ENCODE data around the gene SRRD.

The SRRD gene

GRCh38 chr22:26481694-26482093, 2.0 kb upstream of the SRRD start:
- no peaks in the 10 kb centered on the region; the same call in 1 of the 2 replicates for H3K9me3 ChIP-seq
- H3K36me3 ChIP-seq (replicated peaks) = peaks cover 35% of the 10 kb centered on the region
- in situ Hi-C loops (cut with MboI; ENCODE audit: low sequenced_read_pairs) = no loop called here
- no peak overlapping the region for H3K4me3 ChIP-seq
- H3K27me3 ChIP-seq (ENCODE audit: low read depth) = no peaks in the 10 kb centered on the region
- DNase-seq (ENCODE audit: low spot score in 2 of 2) = no peak
- H3K4me1 ChIP-seq = peaks cover 48% of the 10 kb centered on the region

- Histone ChIP-seq H3K9me3 (no peaks in the 10 kb centered on the region; the same call in 1 of the 2 replicates), H3K4me3 (peak overlapping the region; percentile 98), H3K4me1 (peaks cover 48% of the 10 kb centered on the region), H3K36me3 (replicated peaks) (peaks cover 31% of the 10 kb centered on the region), H3K27me3 (ENCODE audit: low read depth) (no peaks in the 10 kb centered on the region)
- DNase-seq (ENCODE audit: low spot score in 2 of 2) = no peak
- in situ Hi-C loops (cut with MboI; ENCODE audit: low sequenced_read_pairs) = no loop called here
These were observed 1.5 kb upstream of the SRRD start for GRCh38 chr22:26482161-26482560.

- Histone ChIP-seq H3K27me3 (ENCODE audit: low read depth) (no peaks in the 10 kb centered on the region), H3K9me3 (no peaks in the 10 kb centered on the region), H3K4me3 (peak overlapping the region; percentile 98), H3K4me1 (peaks cover 48% of the 10 kb centered on the region), H3K36me3 (replicated peaks) (peaks cover 31% of the 10 kb centered on the region)
- DNase-seq (ENCODE audit: low spot score in 2 of 2) = no peak
- in situ Hi-C loops (cut with MboI; ENCODE audit: low sequenced_read_pairs) = no loop called here
These were observed 636 bp upstream of the SRRD start for GRCh38 chr22:26483043-26483438.

GRCh38 chr22:26484360-26484706, 656 bp downstream of the SRRD start:
- Histone ChIP-seq H3K4me1 (peaks cover 44% of the 10 kb centered on the region), H3K4me3 (peak overlapping the region; percentile 98), H3K36me3 (replicated peaks) (peaks cover 33% of the 10 kb centered on the region), H3K27me3 (ENCODE audit: low read depth) (no peaks in the 10 kb centered on the region), H3K9me3 (no peaks in the 10 kb centered on the region)
- in situ Hi-C loops (cut with MboI; ENCODE audit: low sequenced_read_pairs) = no loop called here
- no peak for DNase-seq (ENCODE audit: low spot score in 2 of 2)

- peaks cover 38% of the 10 kb centered on the region for H3K4me1 ChIP-seq
- peaks cover 38% of the 10 kb centered on the region for H3K36me3 ChIP-seq (replicated peaks)
- H3K9me3 ChIP-seq = no peaks in the 10 kb centered on the region
- no peaks in the 10 kb centered on the region for H3K27me3 ChIP-seq (ENCODE audit: low read depth)
- in situ Hi-C loops (cut with MboI; ENCODE audit: low sequenced_read_pairs) = no loop called here
- no peak for DNase-seq (ENCODE audit: low spot score in 2 of 2)
- peak overlapping the region; percentile 98 for H3K4me3 ChIP-seq
These were observed 1.3 kb downstream of the SRRD start for GRCh38 chr22:26485013-26485412.

GRCh38 chr22:26485806-26486390, 2.2 kb downstream of the SRRD start:
- DNase-seq (ENCODE audit: low spot score in 2 of 2) = no peak
- H3K4me1 ChIP-seq = peaks cover 31% of the 10 kb centered on the region
- peaks cover 41% of the 10 kb centered on the region for H3K36me3 ChIP-seq (replicated peaks)
- in situ Hi-C loops (cut with MboI; ENCODE audit: low sequenced_read_pairs) = no loop called here
- H3K27me3 ChIP-seq (ENCODE audit: low read depth) = no peaks in the 10 kb centered on the region
- no peak overlapping the region for H3K4me3 ChIP-seq
- no peaks in the 10 kb centered on the region for H3K9me3 ChIP-seq

GRCh38 chr22:26486394-26486793, 2.7 kb downstream of the SRRD start:
- Histone ChIP-seq H3K27me3 (ENCODE audit: low read depth) (no peaks in the 10 kb centered on the region), H3K9me3 (no peaks in the 10 kb centered on the region), H3K4me1 (peaks cover 26% of the 10 kb centered on the region), H3K4me3 (no peak overlapping the region), H3K36me3 (replicated peaks) (peaks cover 43% of the 10 kb centered on the region)
- no peak for DNase-seq (ENCODE audit: low spot score in 2 of 2)
- in situ Hi-C loops (cut with MboI; ENCODE audit: low sequenced_read_pairs) = no loop called here

GRCh38 chr22:26487996-26488395, 4.3 kb downstream of the SRRD start:
- Histone ChIP-seq H3K27me3 (ENCODE audit: low read depth) (no peaks in the 10 kb centered on the region), H3K4me1 (peaks cover 10% of the 10 kb centered on the region), H3K36me3 (replicated peaks) (peaks cover 54% of the 10 kb centered on the region), H3K9me3 (no peaks in the 10 kb centered on the region), H3K4me3 (no peak overlapping the region)
- in situ Hi-C loops (cut with MboI; ENCODE audit: low sequenced_read_pairs) = no loop called here
- no peak for DNase-seq (ENCODE audit: low spot score in 2 of 2)

- Histone ChIP-seq H3K36me3 (replicated peaks) (peaks cover 64% of the 10 kb centered on the region), H3K4me1 (peaks cover 7% of the 10 kb centered on the region), H3K4me3 (no peak overlapping the region), H3K27me3 (ENCODE audit: low read depth) (no peaks in the 10 kb centered on the region), H3K9me3 (no peaks in the 10 kb centered on the region)
- in situ Hi-C loops (cut with MboI; ENCODE audit: low sequenced_read_pairs) = no loop called here
- DNase-seq (ENCODE audit: low spot score in 2 of 2) = no peak
These were observed 5.9 kb downstream of the SRRD start for GRCh38 chr22:26489447-26490036.

GRCh38 chr22:26492220-26492619, 8.5 kb downstream of the SRRD start:
- no peaks in the 10 kb centered on the region for H3K4me1 ChIP-seq
- peaks cover 81% of the 10 kb centered on the region for H3K36me3 ChIP-seq (replicated peaks)

GRCh38 chr22:26494506-26494905, 10.8 kb downstream of the SRRD start:
- H3K4me1 ChIP-seq = no peaks in the 10 kb centered on the region
- H3K4me3 ChIP-seq = no peak overlapping the region
- in situ Hi-C loops (cut with MboI; ENCODE audit: low sequenced_read_pairs) = no loop called here
- no peaks in the 10 kb centered on the region for H3K9me3 ChIP-seq
- peaks cover 81% of the 10 kb centered on the region for H3K36me3 ChIP-seq (replicated peaks)
- H3K27me3 ChIP-seq (ENCODE audit: low read depth) = no peaks in the 10 kb centered on the region
- no peak for DNase-seq (ENCODE audit: low spot score in 2 of 2)

More at GRCh38 chr22:26492220-26492619, 8.5 kb downstream of the SRRD start:
- H3K4me3 ChIP-seq = no peak overlapping the region
- H3K27me3 ChIP-seq (ENCODE audit: low read depth) = no peaks in the 10 kb centered on the region
- in situ Hi-C loops (cut with MboI; ENCODE audit: low sequenced_read_pairs) = no loop called here
- H3K9me3 ChIP-seq = no peaks in the 10 kb centered on the region
- DNase-seq (ENCODE audit: low spot score in 2 of 2) = no peak

GRCh38 chr22:26496456-26496855, 12.8 kb downstream of the SRRD start:
- in situ Hi-C loops (cut with MboI; ENCODE audit: low sequenced_read_pairs) = no loop called here
- H3K4me1 ChIP-seq = no peaks in the 10 kb centered on the region
- DNase-seq (ENCODE audit: low spot score in 2 of 2) = no peak
- peaks cover 76% of the 10 kb centered on the region for H3K36me3 ChIP-seq (replicated peaks)
- no peaks in the 10 kb centered on the region for H3K27me3 ChIP-seq (ENCODE audit: low read depth)
- H3K4me3 ChIP-seq = no peak overlapping the region
- H3K9me3 ChIP-seq = no peaks in the 10 kb centered on the region

GRCh38 chr22:26499188-26499703, 15.6 kb downstream of the SRRD start:
- in situ Hi-C loops (cut with MboI; ENCODE audit: low sequenced_read_pairs) = no loop called here
- DNase-seq (ENCODE audit: low spot score in 2 of 2) = no peak
- Histone ChIP-seq H3K4me1 (no peaks in the 10 kb centered on the region), H3K9me3 (no peaks in the 10 kb centered on the region), H3K4me3 (no peak overlapping the region), H3K27me3 (ENCODE audit: low read depth) (no peaks in the 10 kb centered on the region), H3K36me3 (replicated peaks) (peaks cover 72% of the 10 kb centered on the region)

- H3K4me1 ChIP-seq = no peaks in the 10 kb centered on the region
- no peak for DNase-seq (ENCODE audit: low spot score in 2 of 2)
- H3K36me3 ChIP-seq (replicated peaks) = peaks cover 74% of the 10 kb centered on the region
- H3K4me3 ChIP-seq = no peak overlapping the region
- in situ Hi-C loops (cut with MboI; ENCODE audit: low sequenced_read_pairs) = no loop called here
- H3K27me3 ChIP-seq (ENCODE audit: low read depth) = no peaks in the 10 kb centered on the region
- H3K9me3 ChIP-seq = no peaks in the 10 kb centered on the region
These were observed 18.3 kb downstream of the SRRD start for GRCh38 chr22:26501996-26502395.
